PFSK-1 (cell line): ENCODE data around the gene DOCK4.

Experiments
- FOXP2 ChIP-seq: optimal IDR thresholded peaks from 2 replicates; pipeline ENCODE3; 2011; ENCODE audit warnings: borderline replicate concordance, control low read depth, inconsistent platforms; ENCODE audit not compliant: insufficient read depth; ENCODE audit errors: extremely low read length, extremely low read depth
- POLR2AphosphoS5 ChIP-seq: IDR thresholded peaks from 2 replicates; pipeline ENCODE4 v1.6.1; 2012; ENCODE audit warnings: low read depth, mild to moderate bottlenecking, control low read depth, low read length, moderate library complexity
- SIN3A ChIP-seq: IDR thresholded peaks from 2 replicates; pipeline ENCODE4 v1.6.1; 2012; ENCODE audit warnings: mild to moderate bottlenecking, low read length, moderate library complexity, borderline replicate concordance; ENCODE audit not compliant: insufficient read depth
- TAF1 ChIP-seq: IDR thresholded peaks from 2 replicates; pipeline ENCODE4 v1.6.1; 2012; ENCODE audit warnings: low read length, control low read depth, borderline replicate concordance; ENCODE audit not compliant: insufficient read depth
- TF ChIP-seq, protein P1 (sequence below), 2 experiments: IDR thresholded peaks; 2 replicates each; pipeline versions ENCODE4 v1.6.1 to v1.8.0; 2011 to 2012; ENCODE audit warnings: low read depth in 2 of 2, low read length in 2 of 2, control low read depth in 1 of 2, inconsistent platforms in 1 of 2, mild to moderate bottlenecking in 1 of 2, moderate library complexity in 1 of 2; ENCODE audit not compliant: insufficient read depth in 1 of 2

The DOCK4 gene

DNA sequence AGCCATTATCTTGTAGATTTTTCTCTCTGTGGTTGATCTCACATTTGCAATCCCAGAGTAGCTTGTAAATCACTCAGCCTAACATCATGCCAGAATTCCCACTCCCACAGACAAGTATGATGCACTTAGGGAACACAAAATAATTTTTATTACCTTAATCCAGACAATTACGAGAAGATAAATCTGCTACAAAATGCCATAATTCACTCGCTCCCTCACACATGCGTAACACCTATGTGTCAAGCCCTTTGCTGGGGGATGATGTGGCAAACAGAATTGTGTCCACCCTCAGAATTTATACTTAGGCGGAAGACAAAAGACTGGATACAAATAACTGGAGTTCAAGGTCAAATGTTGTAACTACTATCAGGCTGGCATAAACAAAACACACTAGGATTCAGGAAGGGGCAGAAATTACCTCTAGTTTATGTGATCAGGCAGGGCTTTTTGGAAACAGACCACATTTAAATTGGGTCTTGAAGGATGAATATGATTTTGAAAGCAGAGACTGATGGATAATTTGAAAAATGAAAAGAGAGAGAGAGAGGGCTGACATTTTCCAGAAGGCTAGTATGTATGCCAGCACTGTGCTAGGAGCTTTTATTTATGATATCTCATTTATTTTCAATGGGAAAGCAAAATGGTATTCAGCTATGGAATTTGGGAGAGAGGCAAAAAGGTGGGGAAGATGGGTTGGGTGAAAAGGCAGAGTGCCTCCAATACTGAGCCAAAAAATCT lies 69.8 kb downstream of the DOCK4 start:
- TF ChIP-seq SIN3A (no peak), FOXP2 (no peak), POLR2AphosphoS5 (no peak), TAF1 (no peak)
- TF ChIP-seq, protein P1, sequence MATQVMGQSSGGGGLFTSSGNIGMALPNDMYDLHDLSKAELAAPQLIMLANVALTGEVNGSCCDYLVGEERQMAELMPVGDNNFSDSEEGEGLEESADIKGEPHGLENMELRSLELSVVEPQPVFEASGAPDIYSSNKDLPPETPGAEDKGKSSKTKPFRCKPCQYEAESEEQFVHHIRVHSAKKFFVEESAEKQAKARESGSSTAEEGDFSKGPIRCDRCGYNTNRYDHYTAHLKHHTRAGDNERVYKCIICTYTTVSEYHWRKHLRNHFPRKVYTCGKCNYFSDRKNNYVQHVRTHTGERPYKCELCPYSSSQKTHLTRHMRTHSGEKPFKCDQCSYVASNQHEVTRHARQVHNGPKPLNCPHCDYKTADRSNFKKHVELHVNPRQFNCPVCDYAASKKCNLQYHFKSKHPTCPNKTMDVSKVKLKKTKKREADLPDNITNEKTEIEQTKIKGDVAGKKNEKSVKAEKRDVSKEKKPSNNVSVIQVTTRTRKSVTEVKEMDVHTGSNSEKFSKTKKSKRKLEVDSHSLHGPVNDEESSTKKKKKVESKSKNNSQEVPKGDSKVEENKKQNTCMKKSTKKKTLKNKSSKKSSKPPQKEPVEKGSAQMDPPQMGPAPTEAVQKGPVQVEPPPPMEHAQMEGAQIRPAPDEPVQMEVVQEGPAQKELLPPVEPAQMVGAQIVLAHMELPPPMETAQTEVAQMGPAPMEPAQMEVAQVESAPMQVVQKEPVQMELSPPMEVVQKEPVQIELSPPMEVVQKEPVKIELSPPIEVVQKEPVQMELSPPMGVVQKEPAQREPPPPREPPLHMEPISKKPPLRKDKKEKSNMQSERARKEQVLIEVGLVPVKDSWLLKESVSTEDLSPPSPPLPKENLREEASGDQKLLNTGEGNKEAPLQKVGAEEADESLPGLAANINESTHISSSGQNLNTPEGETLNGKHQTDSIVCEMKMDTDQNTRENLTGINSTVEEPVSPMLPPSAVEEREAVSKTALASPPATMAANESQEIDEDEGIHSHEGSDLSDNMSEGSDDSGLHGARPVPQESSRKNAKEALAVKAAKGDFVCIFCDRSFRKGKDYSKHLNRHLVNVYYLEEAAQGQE (IDR thresholded peaks at IDR 0.05; ENCODE audit: insufficient read depth in 1 of 2, low read depth in 2 of 2, low read length in 2 of 2), result no peak

DNA sequence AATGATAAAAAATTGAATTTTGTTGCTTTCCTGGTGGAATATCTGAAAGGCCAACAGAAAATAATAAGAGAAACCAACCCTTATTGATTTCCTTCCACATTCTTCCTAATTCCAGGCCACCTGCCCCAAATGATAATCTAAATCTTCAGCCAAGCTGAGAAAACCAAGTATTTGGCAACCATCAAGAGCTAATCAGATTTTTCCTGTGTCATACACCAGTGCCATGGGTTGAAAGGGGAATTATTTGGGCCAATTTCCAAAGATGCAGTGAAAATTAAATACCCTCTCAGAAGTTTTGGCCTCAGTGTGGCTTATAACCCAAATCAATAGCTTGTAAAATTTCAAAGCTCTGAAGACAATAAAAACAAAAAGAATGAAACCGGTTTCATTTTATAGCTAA lies 70.4 kb downstream of the DOCK4 start:
- TF ChIP-seq SIN3A (no peak), FOXP2 (no peak), POLR2AphosphoS5 (no peak), TAF1 (no peak)
- TF ChIP-seq, protein P1 (IDR thresholded peaks at IDR 0.05; ENCODE audit: insufficient read depth in 1 of 2, low read depth in 2 of 2, low read length in 2 of 2), result no peak

- TF ChIP-seq, protein P1 (IDR thresholded peaks at IDR 0.05; ENCODE audit: insufficient read depth in 1 of 2, low read depth in 2 of 2, low read length in 2 of 2), result no peak
- no peak for TF ChIP-seq FOXP2
- TF ChIP-seq SIN3A, result no peak
- TF ChIP-seq POLR2AphosphoS5, result no peak
- no peak for TF ChIP-seq TAF1
Observed at GRCh38 chr7:112134039-112134438, 72.2 kb downstream of the DOCK4 start.

DNA sequence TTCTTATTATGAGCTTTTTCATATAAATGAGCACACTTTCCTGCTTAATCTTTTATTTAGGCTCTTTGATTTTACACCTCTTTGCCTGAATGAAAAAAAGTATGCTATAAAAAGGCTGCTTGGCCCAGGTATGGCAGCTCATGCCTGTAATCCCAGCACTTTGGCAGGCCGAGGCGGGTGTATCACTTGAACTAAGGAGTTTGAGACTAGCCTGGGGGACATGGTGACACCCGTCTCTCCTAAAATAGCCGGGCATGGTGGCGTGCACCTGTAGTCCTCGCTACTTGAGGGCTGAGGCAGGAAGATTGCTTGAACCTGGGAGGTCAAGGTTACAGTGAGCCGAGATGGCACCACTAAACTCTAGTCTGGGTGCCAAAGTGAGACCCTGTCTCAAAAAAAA lies 72.9 kb downstream of the DOCK4 start:
- TF ChIP-seq FOXP2, result no peak
- TF ChIP-seq, protein P1 (IDR thresholded peaks at IDR 0.05; ENCODE audit: insufficient read depth in 1 of 2, low read depth in 2 of 2, low read length in 2 of 2), result no peak
- no peak for TF ChIP-seq SIN3A
- TF ChIP-seq POLR2AphosphoS5, result no peak
- TF ChIP-seq TAF1, result no peak
